Endometrial microvascular endothelial cells (primary cell): ENCODE data around the gene ATP1A4. TPM values are rescaled to one million over a fixed set of nuclear protein-coding genes. Genes with fewer than 3 reads are reported as not detected.

Experiments used
- in situ Hi-C: cut with HindIII; loops from 2 replicates; pipeline ENCODE4 v1.10.0; 2017; ENCODE audit warnings: low sequenced_read_pairs, low pct_unique_long_range_greater_than_20kb; ENCODE audit errors: inconsistent ontology term
- total RNA-seq: library from RNA; depleted of rRNA; stranded (reverse); fragments of >200 nt; gene quantifications from one replicate; pipeline ENCODE4 v1.2.3, GENCODE V29; 2015; ENCODE audit errors: inconsistent ontology term

Gene ATP1A4
- total RNA-seq, 1 donor from 2014 or later: not detected

DNA sequence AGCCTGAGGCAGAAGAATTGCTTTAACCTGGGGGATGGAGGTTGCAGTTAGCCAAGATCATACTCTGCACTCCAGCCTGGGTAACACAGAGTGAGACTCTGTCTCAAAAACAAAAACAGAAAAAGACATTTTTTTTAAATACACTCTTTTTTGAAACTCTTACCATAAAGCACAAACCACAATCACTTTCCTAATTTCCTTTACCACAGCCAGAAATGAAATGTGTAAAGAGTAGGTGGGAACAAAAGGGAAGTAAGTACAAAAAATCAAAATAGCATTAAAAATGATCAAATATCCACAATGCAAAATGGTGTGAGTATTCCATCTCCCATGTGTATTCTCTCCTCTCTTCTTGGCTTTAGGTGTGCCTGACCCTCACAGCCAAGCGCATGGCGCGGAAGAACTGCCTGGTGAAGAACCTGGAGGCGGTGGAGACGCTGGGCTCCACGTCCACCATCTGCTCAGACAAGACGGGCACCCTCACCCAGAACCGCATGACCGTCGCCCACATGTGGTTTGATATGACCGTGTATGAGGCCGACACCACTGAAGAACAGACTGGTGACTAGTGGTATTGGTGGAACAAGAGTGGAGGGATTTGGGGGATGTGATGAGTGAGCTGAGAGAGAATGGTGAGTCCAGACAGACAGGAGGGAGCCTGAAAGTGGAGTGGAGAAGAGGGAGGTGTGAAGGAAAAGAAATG lies 14.9 kb downstream of the ATP1A4 start:
- in situ Hi-C loops: no loop called here

- in situ Hi-C loops: no loop called here
Measured at GRCh38 chr1:160167056-160167455, 15.7 kb downstream of the ATP1A4 start.

DNA sequence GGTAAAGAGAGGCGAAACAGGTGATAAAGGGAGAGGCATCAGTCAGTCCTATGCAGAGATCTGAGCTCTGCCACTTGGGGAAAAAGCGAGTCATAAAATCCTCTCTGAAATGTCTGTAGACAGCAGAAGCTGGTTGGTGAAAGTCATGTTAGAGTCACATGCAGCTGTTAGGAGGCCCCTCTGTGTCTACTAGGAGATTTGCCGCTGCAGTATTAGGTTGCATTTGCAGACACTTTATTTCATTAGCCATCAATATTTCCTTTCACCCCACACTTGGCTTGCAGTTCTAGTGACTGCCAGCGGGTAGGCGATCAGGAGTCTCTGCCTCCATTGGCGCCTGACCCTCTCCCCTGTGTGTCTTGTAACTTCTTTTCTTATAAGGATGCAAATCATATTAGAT lies 16.2 kb downstream of the ATP1A4 start:
- in situ Hi-C loops: no loop called here

GRCh38 chr1:160168016-160168415 lies 16.6 kb downstream of the ATP1A4 start:
- in situ Hi-C loops: no loop called here

DNA sequence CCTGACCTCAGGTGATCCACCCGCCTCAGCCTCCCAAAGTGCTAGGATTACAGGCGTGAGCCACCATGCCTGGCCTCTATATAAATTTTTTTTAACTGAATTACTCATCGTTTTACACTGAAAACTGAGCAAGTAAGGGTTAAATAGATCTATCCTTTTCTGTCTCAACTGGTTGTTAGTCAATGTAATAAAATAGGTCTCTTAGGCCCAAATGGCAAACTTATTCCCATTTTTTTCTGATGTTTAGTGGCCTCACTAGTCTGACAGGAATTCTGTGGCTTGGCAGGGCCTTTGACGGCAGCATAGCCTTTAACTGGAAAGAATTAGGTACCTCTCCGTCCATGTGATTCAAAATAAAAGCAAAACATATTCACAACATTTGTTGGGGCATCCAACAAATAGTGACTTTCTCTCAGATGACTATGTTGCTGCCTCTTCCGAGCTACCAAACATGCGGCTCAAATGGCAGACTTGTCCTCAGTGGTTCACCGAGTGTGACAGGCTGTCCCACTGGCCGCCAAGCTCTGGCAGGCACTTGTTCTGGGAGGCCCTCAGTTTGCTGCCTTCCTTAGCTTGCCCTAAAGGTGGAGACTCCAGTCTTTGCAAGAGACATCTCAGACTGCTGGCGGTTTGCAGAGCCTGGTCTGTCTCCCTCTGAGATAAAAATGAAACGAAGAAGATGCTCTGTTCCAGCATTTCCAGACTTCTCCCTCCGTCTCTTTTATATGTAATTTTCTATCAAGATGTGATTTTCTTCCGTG lies 17.4 kb downstream of the ATP1A4 start:
- in situ Hi-C loops: no loop called here

- in situ Hi-C loops: no loop called here
Measured at GRCh38 chr1:160169553-160170399, 18.4 kb downstream of the ATP1A4 start.

- in situ Hi-C loops: no loop called here
Measured at GRCh38 chr1:160171354-160171753, 20.0 kb downstream of the ATP1A4 start.

- in situ Hi-C loops: no loop called here
Measured at GRCh38 chr1:160171980-160172379, 20.6 kb downstream of the ATP1A4 start.

- in situ Hi-C loops: no loop called here
Measured at GRCh38 chr1:160177231-160177630, 25.8 kb downstream of the ATP1A4 start.

GRCh38 chr1:160177667-160178066 lies 26.3 kb downstream of the ATP1A4 start:
- in situ Hi-C loops: no loop called here

GRCh38 chr1:160178731-160179130 lies 27.3 kb downstream of the ATP1A4 start:
- in situ Hi-C loops: no loop called here

DNA sequence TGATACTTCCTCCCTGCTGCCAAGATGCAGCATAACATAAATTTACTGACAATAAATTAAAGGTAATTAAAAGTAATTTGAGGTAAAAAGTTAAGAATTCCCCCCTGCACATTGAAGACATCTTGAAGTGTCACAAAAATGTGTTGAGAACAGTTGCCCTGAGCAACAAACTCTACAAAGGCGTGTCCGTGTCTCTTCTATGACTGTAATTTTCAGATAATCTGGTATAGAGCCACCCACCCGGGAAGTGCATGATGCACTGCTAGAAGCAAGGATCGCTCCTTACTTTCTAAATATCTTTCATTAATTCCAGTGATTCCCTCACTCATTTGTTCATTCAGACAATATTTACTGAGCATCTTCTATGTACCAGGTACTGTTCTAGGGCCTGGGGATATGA lies 27.9 kb downstream of the ATP1A4 start:
- in situ Hi-C loops: no loop called here

GRCh38 chr1:160186246-160186645 lies 34.8 kb downstream of the ATP1A4 start:
- in situ Hi-C loops: no loop called here

GRCh38 chr1:160186729-160187128 lies 35.3 kb downstream of the ATP1A4 start:
- in situ Hi-C loops: no loop called here

- in situ Hi-C loops: no loop called here
Measured at GRCh38 chr1:160187407-160187806, 36.0 kb downstream of the ATP1A4 start.

DNA sequence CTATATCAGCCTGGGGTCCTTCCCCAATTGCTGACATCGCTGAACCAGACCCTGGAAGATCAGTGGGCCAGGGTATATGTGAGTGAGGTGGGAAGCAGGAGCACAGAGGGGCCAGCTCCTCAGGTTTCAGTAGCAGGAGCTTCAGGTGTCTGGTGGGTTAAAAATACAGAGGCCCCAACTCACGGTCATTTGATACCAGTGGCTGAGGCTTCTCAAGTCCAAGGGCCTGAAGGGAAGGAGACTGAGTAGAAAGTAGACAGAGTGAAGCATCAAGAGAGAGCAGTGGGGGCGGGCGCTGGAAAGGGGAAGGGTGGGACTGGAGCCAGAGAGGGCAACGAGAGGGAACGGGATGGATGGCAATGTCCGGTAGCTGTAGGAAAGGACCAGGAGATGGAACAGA lies 36.9 kb downstream of the ATP1A4 start:
- in situ Hi-C loops: no loop called here

DNA sequence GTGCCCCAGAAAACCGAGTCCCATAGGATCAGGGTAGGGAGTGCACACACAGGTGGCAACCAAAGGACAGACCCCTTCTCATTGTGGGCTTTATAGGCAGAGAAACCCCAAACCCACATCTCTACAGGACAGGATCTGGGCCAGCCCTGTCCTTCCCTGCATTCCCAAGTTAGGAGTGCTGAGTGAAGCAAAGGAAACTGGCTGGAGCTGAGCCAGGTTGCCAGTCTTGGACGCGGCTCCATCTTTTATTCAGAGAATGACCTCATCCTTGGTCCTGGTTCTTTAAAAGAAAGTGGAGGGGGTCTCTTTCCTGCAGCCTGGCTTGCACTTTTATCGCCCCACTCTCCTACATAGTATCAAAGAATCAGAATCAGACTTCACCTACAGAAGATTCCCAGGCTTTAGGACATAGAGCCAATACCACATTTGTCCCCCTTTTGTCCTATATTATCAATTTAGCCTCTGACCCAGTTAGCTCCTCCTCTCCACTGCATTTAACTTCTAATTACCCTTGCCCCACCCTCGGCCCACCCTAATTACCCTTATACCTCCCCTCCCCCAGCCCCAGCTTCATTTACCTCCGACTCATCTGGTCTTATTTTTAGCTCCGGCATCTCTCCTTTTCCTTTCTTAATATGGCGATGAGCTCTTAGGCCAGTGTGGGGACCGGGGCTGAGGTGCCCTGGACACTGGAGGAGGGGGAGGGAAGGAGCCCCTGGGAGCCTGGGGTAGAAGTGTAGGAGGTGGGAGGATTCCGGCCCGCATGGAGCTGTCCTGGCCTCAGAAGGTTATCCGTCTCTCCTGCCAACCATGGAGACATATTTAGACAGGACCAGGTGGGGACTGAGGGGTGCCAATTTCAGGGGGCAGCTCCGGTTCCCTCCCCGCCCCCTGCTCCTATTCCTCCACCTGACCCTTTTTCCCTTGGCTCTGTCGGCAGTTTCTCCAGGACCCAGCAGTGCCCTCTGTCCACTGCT lies 38.5 kb downstream of the ATP1A4 start, which contains the start of gene CASQ1:
Gene CASQ1, plus strand, starts transcription at position 927 of the 977 bp plus-strand sequence. CDS start 177 bp downstream, outside the sequence.
- in situ Hi-C loops: no loop called here

GRCh38 chr1:160191756-160192155 lies 40.4 kb downstream of the ATP1A4 start:
- in situ Hi-C loops: no loop called here
